ENCODE measurements around the gene CIB4.

CIB4 gene

GRCh38 chr2:26640781-26641564 is at the start of gene CIB4:
Gene CIB4 (minus strand): TSS chr2:26641366. CDS start chr2:26641314, 52 bp downstream.
- no peak for DNase-seq
- TF ChIP-seq GATA1 (IDR thresholded peaks at IDR 0.05; ENCODE audit: low read depth, low read length) (no peak), POLR2A (IDR thresholded peaks at IDR 0.05; ENCODE audit: low read length) (no peak)

- no peak for DNase-seq
- no peak for TF ChIP-seq GATA1 (IDR thresholded peaks at IDR 0.05; ENCODE audit: low read depth, low read length)
- TF ChIP-seq POLR2A (IDR thresholded peaks at IDR 0.05; ENCODE audit: low read length): no peak
Observed at GRCh38 chr2:26687801-26688200, 46.6 kb upstream of the CIB4 start.

DNA sequence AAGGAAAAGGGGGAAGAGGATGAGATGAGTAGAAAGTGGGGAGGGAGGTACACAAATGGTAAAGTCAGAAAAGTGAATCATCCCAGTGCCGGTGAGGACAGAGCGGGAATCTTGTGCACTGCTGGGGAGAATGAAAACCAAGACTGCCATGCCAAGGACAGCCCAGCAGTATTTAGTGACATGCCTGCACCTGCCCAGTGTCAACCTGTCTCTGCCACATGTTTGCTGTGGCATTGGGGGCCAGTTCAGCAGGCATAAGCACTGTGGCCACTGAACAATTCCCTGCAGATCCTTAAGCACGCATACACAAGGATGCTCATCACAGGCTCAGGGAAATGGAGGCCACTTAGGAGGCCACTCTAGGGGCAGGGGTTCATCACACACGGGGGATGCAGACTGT is 46.2 kb upstream of the CIB4 start:
- no peak for TF ChIP-seq POLR2A (IDR thresholded peaks at IDR 0.05; ENCODE audit: low read length)
- TF ChIP-seq GATA1 (IDR thresholded peaks at IDR 0.05; ENCODE audit: low read depth, low read length): no peak

DNA sequence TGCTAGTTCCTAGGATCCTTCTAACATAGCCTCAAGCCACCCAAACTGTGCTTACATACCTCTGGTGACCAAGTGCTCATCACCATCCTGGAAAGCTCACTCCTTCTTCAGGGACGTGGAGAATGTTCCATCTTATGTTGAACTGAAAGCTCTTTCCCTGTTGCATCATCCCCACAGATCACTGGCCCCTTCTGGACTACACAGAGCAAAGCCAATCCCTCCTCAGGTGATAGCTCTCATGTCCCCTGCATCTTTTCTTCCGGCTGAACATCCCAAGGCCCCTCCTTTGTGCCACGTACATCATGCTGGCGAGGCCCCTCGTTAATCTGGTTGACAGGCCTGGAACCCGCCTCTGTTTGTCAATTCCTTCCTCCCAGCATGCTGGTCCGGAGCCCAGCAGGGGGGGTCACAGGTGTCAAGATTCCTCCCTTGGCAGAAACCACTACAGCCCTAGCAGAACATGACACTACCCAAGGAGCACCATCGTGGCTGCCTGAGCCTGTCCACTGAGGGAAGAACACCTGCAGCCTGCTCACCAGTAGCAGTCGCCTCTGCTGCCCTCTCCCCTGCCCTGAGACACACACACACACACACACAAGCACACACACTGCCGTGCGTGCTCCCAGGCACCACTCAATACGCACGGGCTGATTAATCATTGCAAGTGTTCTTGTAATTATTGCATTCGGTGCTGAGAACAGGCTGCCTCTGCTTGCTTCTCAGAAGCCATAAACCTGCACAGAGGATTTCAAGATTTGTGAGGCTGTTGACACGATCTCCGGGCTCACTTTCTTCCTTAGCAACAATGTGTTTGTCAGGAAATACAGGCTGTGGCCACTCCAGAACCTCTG is 45.0 kb upstream of the CIB4 start:
- TF ChIP-seq POLR2A (IDR thresholded peaks at IDR 0.05; ENCODE audit: low read length) (no peak), GATA1 (IDR thresholded peaks at IDR 0.05; ENCODE audit: low read depth, low read length) (no peak)
- no peak for DNase-seq

More for the DNA sequence above, 46.2 kb upstream of the CIB4 start:
- no peak for DNase-seq

GRCh38 chr2:26685341-26685740 is 44.2 kb upstream of the CIB4 start:
- DNase-seq: no peak
- no peak for TF ChIP-seq GATA1 (IDR thresholded peaks at IDR 0.05; ENCODE audit: low read depth, low read length)
- TF ChIP-seq POLR2A (IDR thresholded peaks at IDR 0.05; ENCODE audit: low read length): no peak

- no peak for DNase-seq
- TF ChIP-seq POLR2A (IDR thresholded peaks at IDR 0.05; ENCODE audit: low read length) (no peak), GATA1 (IDR thresholded peaks at IDR 0.05; ENCODE audit: low read depth, low read length) (no peak)
Observed at GRCh38 chr2:26683583-26683982, 42.4 kb upstream of the CIB4 start.

GRCh38 chr2:26682155-26682554 is 41.0 kb upstream of the CIB4 start:
- no peak for TF ChIP-seq POLR2A (IDR thresholded peaks at IDR 0.05; ENCODE audit: low read length)
- no peak for TF ChIP-seq GATA1 (IDR thresholded peaks at IDR 0.05; ENCODE audit: low read depth, low read length)
- DNase-seq: no peak

GRCh38 chr2:26681656-26682055 is 40.5 kb upstream of the CIB4 start:
- no peak for DNase-seq
- no peak for TF ChIP-seq GATA1 (IDR thresholded peaks at IDR 0.05; ENCODE audit: low read depth, low read length)
- TF ChIP-seq POLR2A (IDR thresholded peaks at IDR 0.05; ENCODE audit: low read length): no peak

DNA sequence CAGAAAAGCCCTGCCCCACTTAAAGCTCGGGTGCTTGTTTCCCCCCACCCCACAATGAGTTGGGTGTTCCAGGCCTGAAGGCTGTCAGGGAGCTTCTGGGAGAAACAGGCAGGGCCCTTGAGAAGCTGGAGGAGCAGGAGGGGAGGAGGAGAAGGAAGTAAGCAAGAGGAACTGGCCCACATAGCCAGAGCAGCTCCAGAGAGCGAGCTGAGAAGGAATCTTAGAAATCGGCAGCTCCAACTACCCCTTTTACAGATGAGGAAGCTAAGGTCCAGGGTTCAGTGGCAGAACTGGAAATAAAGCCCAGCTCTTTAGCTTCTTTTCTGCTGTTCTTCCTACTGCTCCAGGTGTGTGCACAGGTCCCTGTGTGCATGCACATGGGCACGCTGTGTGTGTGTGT is 38.7 kb upstream of the CIB4 start:
- DNase-seq: no peak
- TF ChIP-seq GATA1 (IDR thresholded peaks at IDR 0.05; ENCODE audit: low read depth, low read length) (no peak), POLR2A (IDR thresholded peaks at IDR 0.05; ENCODE audit: low read length) (no peak)

DNA sequence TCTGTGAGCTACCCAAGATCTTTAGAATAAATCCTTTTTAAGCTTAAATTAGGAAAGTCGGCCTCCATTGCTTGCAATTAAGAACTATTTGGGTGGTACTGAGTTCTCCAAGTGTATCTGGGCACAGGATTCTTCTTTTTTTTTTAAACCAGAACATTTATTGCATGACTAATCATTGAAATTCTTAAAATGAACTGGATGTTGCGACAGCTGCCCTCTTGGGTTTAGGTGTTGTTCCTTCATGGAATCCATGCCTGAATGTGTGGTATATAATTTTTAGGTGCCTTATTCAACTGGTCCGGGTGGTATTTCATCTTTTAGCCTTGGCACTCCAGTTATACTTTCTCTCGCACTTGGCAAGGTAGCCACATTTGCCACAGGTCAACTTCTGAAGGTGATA is 36.9 kb upstream of the CIB4 start:
- TF ChIP-seq GATA1 (IDR thresholded peaks at IDR 0.05; ENCODE audit: low read depth, low read length) (no peak), POLR2A (IDR thresholded peaks at IDR 0.05; ENCODE audit: low read length) (no peak)

DNA sequence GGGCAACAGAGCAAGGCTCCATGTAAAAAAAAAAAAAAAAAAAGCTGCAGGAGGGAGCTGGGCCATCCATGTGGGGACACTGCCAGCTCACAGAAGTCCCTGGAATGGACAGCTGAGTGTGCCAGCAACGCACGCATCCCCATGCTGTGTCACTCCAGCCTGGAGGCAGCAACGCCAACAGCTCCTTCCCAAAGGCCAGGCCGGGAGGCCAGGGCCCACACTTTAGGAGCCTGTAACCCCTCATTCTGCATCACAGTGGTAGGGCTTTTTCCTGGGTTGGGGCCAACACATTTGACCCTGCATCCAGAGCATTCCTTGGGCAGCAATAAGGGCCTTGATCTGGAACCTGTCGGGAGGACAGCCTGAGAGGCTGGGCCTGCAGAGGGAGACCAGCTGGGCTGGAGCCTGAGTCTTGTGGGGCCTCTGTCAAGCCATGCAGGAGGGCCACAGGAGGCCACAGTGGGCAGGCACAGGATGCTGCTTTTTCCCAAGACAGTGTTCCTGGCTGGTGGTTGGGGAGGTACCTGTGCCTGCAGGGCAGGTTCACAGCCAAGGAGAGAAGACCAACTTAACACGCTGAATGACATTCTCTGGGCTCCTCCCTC is 34.6 kb upstream of the CIB4 start:
- no peak for DNase-seq
- TF ChIP-seq POLR2A (IDR thresholded peaks at IDR 0.05; ENCODE audit: low read length) (no peak), GATA1 (IDR thresholded peaks at IDR 0.05; ENCODE audit: low read depth, low read length) (no peak)

More for the DNA sequence above, 36.9 kb upstream of the CIB4 start:
- DNase-seq: no peak

DNA sequence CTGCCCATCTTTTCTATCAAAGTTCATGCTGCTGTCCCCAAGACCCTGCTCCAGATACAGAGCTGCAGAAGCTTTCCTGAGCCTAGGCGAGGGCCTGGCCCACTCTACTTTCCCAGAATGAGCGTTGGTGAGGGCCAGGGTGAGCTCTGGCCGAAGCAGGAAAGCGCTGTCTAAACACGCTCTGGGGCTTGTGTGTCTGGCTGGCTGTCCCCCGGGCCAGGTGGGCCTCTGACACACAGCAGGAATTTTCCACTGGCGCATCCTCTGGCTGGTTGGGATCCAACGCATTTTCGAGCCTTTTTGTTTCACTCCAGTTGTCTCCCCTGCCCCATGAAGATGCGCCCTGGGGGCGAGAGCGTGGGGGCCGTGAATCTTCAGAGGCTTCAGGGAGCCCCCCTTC is 33.6 kb upstream of the CIB4 start:
- TF ChIP-seq GATA1 (IDR thresholded peaks at IDR 0.05; ENCODE audit: low read depth, low read length): no peak
- TF ChIP-seq POLR2A (IDR thresholded peaks at IDR 0.05; ENCODE audit: low read length): no peak
- no peak for DNase-seq

DNA sequence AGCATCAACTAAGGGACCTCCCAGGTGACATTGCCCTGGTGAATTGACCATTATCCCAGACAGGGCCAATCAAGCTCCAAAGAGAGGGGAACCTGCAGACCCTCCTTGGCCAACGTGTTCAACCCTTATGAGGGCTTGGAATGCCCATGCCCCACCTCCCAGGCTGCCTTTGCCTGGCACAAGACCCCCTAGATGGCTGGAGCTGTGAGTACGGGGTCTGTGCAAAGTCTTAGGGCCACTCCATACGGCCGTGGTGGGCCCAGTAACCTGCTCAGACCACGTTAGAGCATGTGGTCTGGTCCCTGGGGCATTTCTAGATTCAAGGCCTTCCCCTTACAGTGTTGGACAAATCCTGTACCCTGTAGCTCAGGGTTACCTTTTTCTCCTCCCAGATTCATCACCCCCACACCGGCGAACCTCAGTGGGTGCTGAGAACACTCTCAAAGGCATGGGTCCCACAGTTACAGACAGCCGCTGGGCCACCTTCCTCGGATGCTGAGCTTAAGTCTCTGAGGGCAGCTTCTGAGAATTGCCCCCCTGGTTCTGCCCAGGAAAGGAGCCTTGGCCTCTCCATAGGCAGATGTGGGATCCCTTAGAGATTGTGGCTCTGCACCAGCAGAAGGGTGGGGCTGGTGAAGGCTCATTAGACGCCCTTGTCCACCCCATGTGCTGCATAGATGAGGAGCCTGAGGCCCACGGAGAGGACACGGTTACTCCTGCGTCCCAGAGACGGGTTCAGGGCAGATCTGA is 33.0 kb upstream of the CIB4 start:
- no peak for DNase-seq
- TF ChIP-seq GATA1 (IDR thresholded peaks at IDR 0.05; ENCODE audit: low read depth, low read length) (no peak), POLR2A (IDR thresholded peaks at IDR 0.05; ENCODE audit: low read length) (no peak)
